ENCODE measurements around the gene STIM2. TPM values are rescaled to one million over a fixed set of nuclear protein-coding genes. Genes with fewer than 3 reads are reported as not detected.

The STIM2 gene
- total RNA-seq, 4 donors from 2014 or later, result 17.2 to 71.4 (median 20.7) TPM

DNA sequence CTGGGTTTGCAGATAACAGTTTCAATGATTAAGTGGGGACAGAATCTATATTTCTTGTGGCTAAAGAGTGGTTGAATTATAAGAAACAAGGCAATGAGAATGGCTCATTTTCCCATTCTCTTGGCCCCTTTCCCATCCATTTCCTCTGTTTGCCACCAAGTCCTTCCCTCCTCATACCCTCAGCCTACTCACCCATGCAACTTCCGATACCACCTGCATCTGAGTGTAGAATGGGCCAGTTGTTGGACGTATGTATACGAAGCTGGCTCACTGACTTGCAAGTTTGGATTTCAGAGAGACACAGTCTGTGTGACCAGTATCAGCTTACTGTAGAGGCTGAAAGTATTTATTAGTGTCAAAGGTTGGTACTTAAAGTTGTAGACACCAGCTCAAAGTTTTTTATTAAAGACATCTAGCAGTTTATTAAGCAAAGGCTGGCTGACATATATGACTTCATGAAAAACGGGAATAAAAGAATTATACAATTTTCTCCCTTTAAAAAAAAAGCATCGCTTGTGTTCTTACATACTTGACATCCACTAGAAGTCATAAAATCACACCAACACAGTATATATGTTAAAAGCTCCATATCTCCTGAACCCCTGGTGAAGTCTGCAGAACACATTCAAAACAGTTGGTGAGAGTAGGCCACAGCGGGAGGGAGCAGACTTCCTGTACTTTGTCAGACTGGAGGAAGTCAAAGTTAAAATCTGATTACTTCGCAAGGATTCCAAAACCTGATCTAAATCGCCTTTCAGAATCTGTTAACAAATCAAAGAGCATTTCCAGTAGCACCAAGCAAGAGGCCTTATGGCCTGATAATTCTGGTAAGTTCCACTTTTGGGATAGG is 22.4 kb upstream of the STIM2 start:
- Histone ChIP-seq H3K4me1 (peaks cover 0 to 4% (median 0%) of the 10 kb centered on the region in 4 donors), H3K27ac (no peak overlapping the region), H3K36me3 (no peaks in the 10 kb centered on the region), H3K27me3 (no peaks in the 10 kb centered on the region), H3K9me3 (no peaks in the 10 kb centered on the region), H3K4me3 (no peak overlapping the region)
- in situ Hi-C loops (cut with MboI; ENCODE audit: low pct_ligation_motif_present in 1 of 4, low pct_unique_long_range_greater_than_20kb in 1 of 4, low sequenced_read_pairs in 3 of 4), result no loop called here
- TF ChIP-seq POLR2A (IDR thresholded peaks at IDR 0.05), result no peak
- TF ChIP-seq, protein P1, sequence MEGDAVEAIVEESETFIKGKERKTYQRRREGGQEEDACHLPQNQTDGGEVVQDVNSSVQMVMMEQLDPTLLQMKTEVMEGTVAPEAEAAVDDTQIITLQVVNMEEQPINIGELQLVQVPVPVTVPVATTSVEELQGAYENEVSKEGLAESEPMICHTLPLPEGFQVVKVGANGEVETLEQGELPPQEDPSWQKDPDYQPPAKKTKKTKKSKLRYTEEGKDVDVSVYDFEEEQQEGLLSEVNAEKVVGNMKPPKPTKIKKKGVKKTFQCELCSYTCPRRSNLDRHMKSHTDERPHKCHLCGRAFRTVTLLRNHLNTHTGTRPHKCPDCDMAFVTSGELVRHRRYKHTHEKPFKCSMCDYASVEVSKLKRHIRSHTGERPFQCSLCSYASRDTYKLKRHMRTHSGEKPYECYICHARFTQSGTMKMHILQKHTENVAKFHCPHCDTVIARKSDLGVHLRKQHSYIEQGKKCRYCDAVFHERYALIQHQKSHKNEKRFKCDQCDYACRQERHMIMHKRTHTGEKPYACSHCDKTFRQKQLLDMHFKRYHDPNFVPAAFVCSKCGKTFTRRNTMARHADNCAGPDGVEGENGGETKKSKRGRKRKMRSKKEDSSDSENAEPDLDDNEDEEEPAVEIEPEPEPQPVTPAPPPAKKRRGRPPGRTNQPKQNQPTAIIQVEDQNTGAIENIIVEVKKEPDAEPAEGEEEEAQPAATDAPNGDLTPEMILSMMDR (IDR thresholded peaks at IDR 0.05), result no peak
- TF ChIP-seq POLR2AphosphoS5 (IDR thresholded peaks at IDR 0.05), result no peak
- TF ChIP-seq EP300 (IDR thresholded peaks at IDR 0.05; ENCODE audit: low read depth), result no peak
- WGBS, 2 donors (ENCODE audit: low coverage in 1 of 2), result 82% methylated on average over 7 to 8 of the region's 8 CpGs
- intact Hi-C loops (cut with DNase I; ENCODE audit: low total_unique reads), result no loop called here
- DNase-seq, result no peak

DNA sequence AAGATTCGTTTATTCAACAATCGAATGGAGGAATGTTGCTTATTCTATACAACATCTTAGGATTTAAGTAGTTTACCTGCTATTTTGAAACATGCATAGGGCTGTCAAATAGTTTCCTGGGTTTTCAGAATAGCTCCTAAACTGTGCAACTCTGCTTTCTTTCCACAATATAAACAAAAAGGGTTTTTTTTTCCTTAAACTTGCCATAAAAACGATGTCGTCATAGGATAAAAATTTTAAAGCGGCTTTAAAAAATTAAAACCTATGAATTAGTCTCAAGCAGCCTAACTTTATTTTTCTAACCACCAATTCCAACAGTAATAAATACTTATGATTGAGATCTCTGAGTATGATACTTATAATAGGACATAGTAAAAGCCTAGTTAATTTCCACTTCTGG is 21.6 kb upstream of the STIM2 start:
- in situ Hi-C loops (cut with MboI; ENCODE audit: low pct_ligation_motif_present in 1 of 4, low pct_unique_long_range_greater_than_20kb in 1 of 4, low sequenced_read_pairs in 3 of 4) (no loop called here), intact Hi-C loops (cut with DNase I; ENCODE audit: low total_unique reads) (no loop called here)
- WGBS, 2 donors (ENCODE audit: low coverage in 1 of 2), result 67 to 75% methylated on average over 5 of the region's 5 CpGs
- Histone ChIP-seq H3K36me3 (no peaks in the 10 kb centered on the region), H3K4me1 (peaks cover 0 to 4% (median 0%) of the 10 kb centered on the region in 4 donors), H3K9me3 (no peaks in the 10 kb centered on the region), H3K4me3 (no peak overlapping the region), H3K27ac (no peak overlapping the region), H3K27me3 (no peaks in the 10 kb centered on the region)
- DNase-seq, result no peak
- TF ChIP-seq, protein P1 (IDR thresholded peaks at IDR 0.05), result no peak
- TF ChIP-seq POLR2A (IDR thresholded peaks at IDR 0.05) (no peak), POLR2AphosphoS5 (IDR thresholded peaks at IDR 0.05) (no peak), EP300 (IDR thresholded peaks at IDR 0.05; ENCODE audit: low read depth) (no peak)

DNA sequence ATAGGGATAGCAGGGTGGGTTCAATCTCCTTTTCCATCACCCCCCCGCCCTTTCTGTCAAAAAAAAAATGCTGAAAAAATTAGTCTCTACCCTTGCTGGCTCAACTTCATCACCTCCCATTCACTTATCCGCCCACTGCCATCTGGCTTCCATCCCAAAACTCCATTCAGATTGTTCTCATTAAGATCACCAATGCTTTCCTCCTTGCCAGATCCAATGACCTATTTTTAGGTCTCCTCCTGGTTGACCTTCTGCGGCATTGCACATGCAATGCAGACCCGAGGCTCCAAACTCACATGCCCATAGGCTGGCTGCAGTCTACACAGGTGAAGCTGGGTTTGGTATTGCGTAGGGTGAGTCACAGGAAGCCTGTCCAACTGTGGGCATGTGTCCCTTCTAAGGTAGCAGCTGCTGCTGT is 21.1 kb upstream of the STIM2 start:
- no peak for DNase-seq
- no peaks in the 10 kb centered on the region for H3K27me3 ChIP-seq
- no peaks in the 10 kb centered on the region for H3K9me3 ChIP-seq
- peaks cover 0 to 4% (median 0%) of the 10 kb centered on the region in 4 donors for H3K4me1 ChIP-seq
- TF ChIP-seq POLR2AphosphoS5 (IDR thresholded peaks at IDR 0.05) (no peak), EP300 (IDR thresholded peaks at IDR 0.05; ENCODE audit: low read depth) (no peak), POLR2A (IDR thresholded peaks at IDR 0.05) (no peak)
- TF ChIP-seq, protein P1 (IDR thresholded peaks at IDR 0.05), result no peak
- in situ Hi-C loops (cut with MboI; ENCODE audit: low pct_ligation_motif_present in 1 of 4, low pct_unique_long_range_greater_than_20kb in 1 of 4, low sequenced_read_pairs in 3 of 4), result no loop called here
- 85 to 91% methylated on average over 5 of the region's 5 CpGs for WGBS, 2 donors (ENCODE audit: low coverage in 1 of 2)
- no peak overlapping the region for H3K27ac ChIP-seq
- no peaks in the 10 kb centered on the region for H3K36me3 ChIP-seq
- intact Hi-C loops (cut with DNase I; ENCODE audit: low total_unique reads), result no loop called here
- no peak overlapping the region for H3K4me3 ChIP-seq

DNA sequence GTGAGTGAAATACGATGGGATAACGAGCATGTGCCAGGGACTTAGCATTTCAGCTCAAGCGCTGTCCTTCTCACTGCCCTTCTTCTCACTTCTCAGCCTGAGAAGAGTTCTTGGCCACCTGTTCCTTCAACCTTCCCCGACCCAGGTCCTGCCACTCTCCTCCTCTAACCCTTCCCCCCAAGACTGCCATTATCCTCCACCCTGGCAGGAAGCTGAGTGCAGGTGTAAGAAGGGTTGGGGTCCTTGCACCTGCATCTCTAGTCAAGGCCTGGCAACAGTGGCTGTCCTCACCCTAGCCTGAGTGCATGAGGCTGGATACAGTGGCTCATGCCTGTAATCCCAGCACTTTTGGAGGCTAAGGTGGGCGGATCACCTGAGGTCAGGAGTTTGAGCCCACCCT is 19.9 kb upstream of the STIM2 start:
- WGBS, 2 donors (ENCODE audit: low coverage in 1 of 2), result 79 to 88% methylated on average over 4 to 5 of the region's 5 CpGs
- no peak overlapping the region for H3K27ac ChIP-seq
- TF ChIP-seq, protein P1 (IDR thresholded peaks at IDR 0.05), result no peak
- TF ChIP-seq POLR2AphosphoS5 (IDR thresholded peaks at IDR 0.05), result no peak
- no peak for TF ChIP-seq POLR2A (IDR thresholded peaks at IDR 0.05)
- TF ChIP-seq EP300 (IDR thresholded peaks at IDR 0.05; ENCODE audit: low read depth), result no peak
- H3K4me1 ChIP-seq, result peaks cover 0 to 4% (median 0%) of the 10 kb centered on the region in 4 donors
- no peaks in the 10 kb centered on the region for H3K36me3 ChIP-seq
- no peaks in the 10 kb centered on the region for H3K9me3 ChIP-seq
- H3K27me3 ChIP-seq, result no peaks in the 10 kb centered on the region
- in situ Hi-C loops (cut with MboI; ENCODE audit: low pct_ligation_motif_present in 1 of 4, low pct_unique_long_range_greater_than_20kb in 1 of 4, low sequenced_read_pairs in 3 of 4) (no loop called here), intact Hi-C loops (cut with DNase I; ENCODE audit: low total_unique reads) (no loop called here)
- no peak overlapping the region for H3K4me3 ChIP-seq
- DNase-seq, result no peak

Data from transverse colon (tissue), 4 donors.